Fibroblast of pulmonary artery (primary cell): ENCODE results near the gene ZNF101.

Source experiments
- DNase-seq: peaks from one replicate; pipeline ENCODE4 v3.0.0-alpha.2; 2010; ENCODE audit warnings: low read depth
- H3K4me3 ChIP-seq: replicated peaks from 2 replicates; pipeline ENCODE4 v1.5.1; 2011; ENCODE audit warnings: low read depth, mild to moderate bottlenecking, control low read depth, low read length, moderate library complexity
- CTCF ChIP-seq: IDR thresholded peaks from 2 replicates; pipeline ENCODE4 v1.5.1; 2011; ENCODE audit warnings: mild to moderate bottlenecking, control low read depth, low read length, inconsistent platforms; ENCODE audit errors: missing control alignments

ZNF101 gene

GRCh38 chr19:19655051-19655594 lies 13.5 kb upstream of the ZNF101 start:
- no peak overlapping the region for H3K4me3 ChIP-seq
- no peak for TF ChIP-seq CTCF
- no peak for DNase-seq

GRCh38 chr19:19655641-19656343 lies 12.8 kb upstream of the ZNF101 start:
- no peak for TF ChIP-seq CTCF
- no peak overlapping the region for H3K4me3 ChIP-seq
- DNase-seq, result no peak

- no peak for TF ChIP-seq CTCF
- no peak for DNase-seq
- H3K4me3 ChIP-seq, result no peak overlapping the region
Measured at GRCh38 chr19:19656451-19657396, 11.9 kb upstream of the ZNF101 start.

GRCh38 chr19:19657397-19657783 lies 11.2 kb upstream of the ZNF101 start:
- TF ChIP-seq CTCF, result no peak
- H3K4me3 ChIP-seq, result no peak overlapping the region
- DNase-seq, result no peak

- TF ChIP-seq CTCF, result no peak
- no peak for DNase-seq
- H3K4me3 ChIP-seq, result no peak overlapping the region
Measured at GRCh38 chr19:19659646-19660245, 8.9 kb upstream of the ZNF101 start.

GRCh38 chr19:19661141-19661674 lies 7.4 kb upstream of the ZNF101 start:
- no peak overlapping the region for H3K4me3 ChIP-seq
- TF ChIP-seq CTCF, result no peak
- no peak for DNase-seq
